ENCODE results near the gene CDH3. TPM values are rescaled to one million over a fixed set of nuclear protein-coding genes. Genes with fewer than 3 reads are reported as not detected.

CDH3 gene
- total RNA-seq, 1 experiment from 2014 or later: not detected

GRCh38 chr16:68612996-68613395 lies 32.1 kb upstream of the CDH3 start:
- intact Hi-C loops (cut with micrococcal nuclease; ENCODE audit: unreplicated experiment): no loop called here
- POLR2A ChIA-PET (ENCODE audit: low non-redundant PET): no interaction called here
- no peak for DNase-seq (ENCODE audit: low spot score)
- Histone ChIP-seq H3K9me3 (ENCODE audit: low read depth, low read length, poor library complexity, severe bottlenecking) (peaks cover 7% of the 10 kb centered on the region), H3K4me3 (ENCODE audit: low read depth, low read length, poor library complexity, severe bottlenecking) (no peak overlapping the region), H3K27ac (ENCODE audit: low read depth, low read length, poor library complexity, severe bottlenecking) (no peak overlapping the region), H3K27me3 (replicated peaks; ENCODE audit: insufficient read depth, low read depth, low read length, poor library complexity) (no peaks in the 10 kb centered on the region), H3K4me1 (ENCODE audit: insufficient read depth, low read length, poor library complexity, severe bottlenecking) (no peaks in the 10 kb centered on the region), H3K36me3 (ENCODE audit: insufficient read depth, low read length, poor library complexity, severe bottlenecking) (no peaks in the 10 kb centered on the region)
- TF ChIP-seq EZH2 (IDR thresholded peaks at IDR 0.05; ENCODE audit: borderline replicate concordance, low read depth, low read length, poor library complexity, severe bottlenecking): no peak
- TF ChIP-seq, protein P1, sequence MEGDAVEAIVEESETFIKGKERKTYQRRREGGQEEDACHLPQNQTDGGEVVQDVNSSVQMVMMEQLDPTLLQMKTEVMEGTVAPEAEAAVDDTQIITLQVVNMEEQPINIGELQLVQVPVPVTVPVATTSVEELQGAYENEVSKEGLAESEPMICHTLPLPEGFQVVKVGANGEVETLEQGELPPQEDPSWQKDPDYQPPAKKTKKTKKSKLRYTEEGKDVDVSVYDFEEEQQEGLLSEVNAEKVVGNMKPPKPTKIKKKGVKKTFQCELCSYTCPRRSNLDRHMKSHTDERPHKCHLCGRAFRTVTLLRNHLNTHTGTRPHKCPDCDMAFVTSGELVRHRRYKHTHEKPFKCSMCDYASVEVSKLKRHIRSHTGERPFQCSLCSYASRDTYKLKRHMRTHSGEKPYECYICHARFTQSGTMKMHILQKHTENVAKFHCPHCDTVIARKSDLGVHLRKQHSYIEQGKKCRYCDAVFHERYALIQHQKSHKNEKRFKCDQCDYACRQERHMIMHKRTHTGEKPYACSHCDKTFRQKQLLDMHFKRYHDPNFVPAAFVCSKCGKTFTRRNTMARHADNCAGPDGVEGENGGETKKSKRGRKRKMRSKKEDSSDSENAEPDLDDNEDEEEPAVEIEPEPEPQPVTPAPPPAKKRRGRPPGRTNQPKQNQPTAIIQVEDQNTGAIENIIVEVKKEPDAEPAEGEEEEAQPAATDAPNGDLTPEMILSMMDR (conservative IDR thresholded peaks at IDR 0.05; ENCODE audit: low read depth, low read length): no peak
- CTCF ChIA-PET: no interaction called here
- no TSS peak for BruUV-seq (replicated peaks)

GRCh38 chr16:68617734-68618133 lies 27.4 kb upstream of the CDH3 start:
- no peak for DNase-seq (ENCODE audit: low spot score)
- H3K27ac ChIP-seq (ENCODE audit: low read depth, low read length, poor library complexity, severe bottlenecking): no peak overlapping the region
- no peaks in the 10 kb centered on the region for H3K27me3 ChIP-seq (replicated peaks; ENCODE audit: insufficient read depth, low read depth, low read length, poor library complexity)
- ChIA-PET POLR2A (ENCODE audit: low non-redundant PET) (no interaction called here), CTCF (no interaction called here)
- no peaks in the 10 kb centered on the region for H3K36me3 ChIP-seq (ENCODE audit: insufficient read depth, low read length, poor library complexity, severe bottlenecking)
- TF ChIP-seq, protein P1 (conservative IDR thresholded peaks at IDR 0.05; ENCODE audit: low read depth, low read length): no peak
- TF ChIP-seq EZH2 (IDR thresholded peaks at IDR 0.05; ENCODE audit: borderline replicate concordance, low read depth, low read length, poor library complexity, severe bottlenecking): no peak
- peaks cover 7% of the 10 kb centered on the region for H3K9me3 ChIP-seq (ENCODE audit: low read depth, low read length, poor library complexity, severe bottlenecking)
- no TSS peak for BruUV-seq (replicated peaks)
- H3K4me1 ChIP-seq (ENCODE audit: insufficient read depth, low read length, poor library complexity, severe bottlenecking): no peaks in the 10 kb centered on the region
- H3K4me3 ChIP-seq (ENCODE audit: low read depth, low read length, poor library complexity, severe bottlenecking): no peak overlapping the region
- intact Hi-C loops (cut with micrococcal nuclease; ENCODE audit: unreplicated experiment): no loop called here

- TF ChIP-seq, protein P1 (conservative IDR thresholded peaks at IDR 0.05; ENCODE audit: low read depth, low read length): no peak
- Histone ChIP-seq H3K4me3 (ENCODE audit: low read depth, low read length, poor library complexity, severe bottlenecking) (no peak overlapping the region), H3K27ac (ENCODE audit: low read depth, low read length, poor library complexity, severe bottlenecking) (no peak overlapping the region), H3K27me3 (replicated peaks; ENCODE audit: insufficient read depth, low read depth, low read length, poor library complexity) (no peaks in the 10 kb centered on the region), H3K9me3 (ENCODE audit: low read depth, low read length, poor library complexity, severe bottlenecking) (no peaks in the 10 kb centered on the region), H3K4me1 (ENCODE audit: insufficient read depth, low read length, poor library complexity, severe bottlenecking) (no peaks in the 10 kb centered on the region), H3K36me3 (ENCODE audit: insufficient read depth, low read length, poor library complexity, severe bottlenecking) (no peaks in the 10 kb centered on the region)
- BruUV-seq (replicated peaks): no TSS peak
- intact Hi-C loops (cut with micrococcal nuclease; ENCODE audit: unreplicated experiment): no loop called here
- ChIA-PET POLR2A (ENCODE audit: low non-redundant PET) (no interaction called here), CTCF (no interaction called here)
- DNase-seq (ENCODE audit: low spot score): no peak
Measured at GRCh38 chr16:68626557-68626956, 18.6 kb upstream of the CDH3 start.
